Progenitor cell of endocrine pancreas (in vitro differentiated cells): Measurements from ENCODE around the gene CRIP2. TPM values are rescaled to one million over a fixed set of nuclear protein-coding genes. Genes with fewer than 3 reads are reported as not detected.

Experiments
- DNase-seq: peaks from one replicate; pipeline ENCODE4 v3.0.0; 2021; ENCODE audit warnings: low spot score; ENCODE audit not compliant: unreplicated experiment
- H3K27ac Mint-ChIP-seq: 2 replicates; pipeline ENCODE4 v1.8.0; 2021; ENCODE audit warnings: mild to moderate bottlenecking, moderate library complexity, mixed read lengths
- H3K27me3 Mint-ChIP-seq: 2 replicates; pipeline ENCODE4 v1.8.0; 2021; ENCODE audit warnings: mixed read lengths
- H3K36me3 Mint-ChIP-seq: 2 replicates; pipeline ENCODE4 v1.8.0; 2022; ENCODE audit warnings: mixed read lengths; ENCODE audit not compliant: insufficient read depth
- H3K4me1 Mint-ChIP-seq: 2 replicates; pipeline ENCODE4 v1.8.0; 2021; ENCODE audit warnings: low read depth, mixed read lengths
- H3K4me3 Mint-ChIP-seq: 2 replicates; pipeline ENCODE4 v1.8.0; 2021; ENCODE audit warnings: low read depth, mild to moderate bottlenecking, moderate library complexity, mixed read lengths
- H3K9me3 Mint-ChIP-seq: 2 replicates; pipeline ENCODE4 v1.8.0; 2021; ENCODE audit warnings: low read depth, mixed read lengths
- total RNA-seq: library from RNA; stranded (reverse); gene quantifications from 2 replicates; pipeline ENCODE4 v1.2.1, GENCODE V29; 2021
- TF ChIP-seq, protein P1 (sequence below): fragments of 200-600 bp; sonication (generic); IDR thresholded peaks from one replicate; pipeline ENCODE4 v1.5.0; 2021; ENCODE audit warnings: antibody characterized with exemption, mild to moderate bottlenecking; ENCODE audit not compliant: unreplicated experiment

Gene CRIP2
- total RNA-seq, 1 donor from 2014 or later = 19.6 TPM

DNA sequence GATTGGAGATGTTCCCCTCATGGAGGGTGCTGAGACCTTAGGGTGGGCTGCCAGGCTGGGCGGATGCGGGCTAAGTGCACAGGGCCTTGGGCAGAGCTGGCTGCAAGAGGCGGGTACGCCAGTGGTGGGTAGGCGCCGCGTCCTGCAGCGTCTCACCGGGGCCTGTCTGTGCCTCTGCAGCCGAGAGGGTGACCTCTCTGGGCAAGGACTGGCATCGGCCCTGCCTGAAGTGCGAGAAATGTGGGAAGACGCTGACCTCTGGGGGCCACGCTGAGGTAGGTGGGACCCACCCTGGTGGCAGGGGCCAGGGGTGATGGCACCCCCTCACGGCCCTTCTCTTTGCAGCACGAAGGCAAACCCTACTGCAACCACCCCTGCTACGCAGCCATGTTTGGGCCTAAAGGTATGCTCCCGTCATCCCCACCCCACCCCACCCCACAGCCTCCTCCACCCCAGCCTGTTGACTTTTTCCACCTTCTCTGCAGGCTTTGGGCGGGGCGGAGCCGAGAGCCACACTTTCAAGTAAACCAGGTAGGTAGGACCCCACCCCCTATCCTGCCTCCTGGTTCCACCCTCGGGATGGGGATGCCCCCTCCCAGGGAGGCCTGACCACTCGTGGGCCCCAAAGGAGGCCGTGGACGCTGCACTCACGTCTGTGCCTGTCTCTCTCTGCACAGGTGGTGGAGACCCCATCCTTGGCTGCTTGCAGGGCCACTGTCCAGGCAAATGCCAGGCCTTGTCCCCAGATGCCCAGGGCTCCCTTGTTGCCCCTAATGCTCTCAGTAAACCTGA, 13.6 kb downstream of the CRIP2 start:
- Mint-ChIP-seq H3K9me3 (no peaks in the 10 kb centered on the region), H3K4me3 (peak overlapping the region; percentile 44), H3K36me3 (no peaks in the 10 kb centered on the region), H3K27me3 (peaks cover 18% of the 10 kb centered on the region), H3K4me1 (peaks cover 6% of the 10 kb centered on the region), H3K27ac (no peak overlapping the region)
- DNase-seq = no peak
- TF ChIP-seq, protein P1, sequence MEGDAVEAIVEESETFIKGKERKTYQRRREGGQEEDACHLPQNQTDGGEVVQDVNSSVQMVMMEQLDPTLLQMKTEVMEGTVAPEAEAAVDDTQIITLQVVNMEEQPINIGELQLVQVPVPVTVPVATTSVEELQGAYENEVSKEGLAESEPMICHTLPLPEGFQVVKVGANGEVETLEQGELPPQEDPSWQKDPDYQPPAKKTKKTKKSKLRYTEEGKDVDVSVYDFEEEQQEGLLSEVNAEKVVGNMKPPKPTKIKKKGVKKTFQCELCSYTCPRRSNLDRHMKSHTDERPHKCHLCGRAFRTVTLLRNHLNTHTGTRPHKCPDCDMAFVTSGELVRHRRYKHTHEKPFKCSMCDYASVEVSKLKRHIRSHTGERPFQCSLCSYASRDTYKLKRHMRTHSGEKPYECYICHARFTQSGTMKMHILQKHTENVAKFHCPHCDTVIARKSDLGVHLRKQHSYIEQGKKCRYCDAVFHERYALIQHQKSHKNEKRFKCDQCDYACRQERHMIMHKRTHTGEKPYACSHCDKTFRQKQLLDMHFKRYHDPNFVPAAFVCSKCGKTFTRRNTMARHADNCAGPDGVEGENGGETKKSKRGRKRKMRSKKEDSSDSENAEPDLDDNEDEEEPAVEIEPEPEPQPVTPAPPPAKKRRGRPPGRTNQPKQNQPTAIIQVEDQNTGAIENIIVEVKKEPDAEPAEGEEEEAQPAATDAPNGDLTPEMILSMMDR = no peak

DNA sequence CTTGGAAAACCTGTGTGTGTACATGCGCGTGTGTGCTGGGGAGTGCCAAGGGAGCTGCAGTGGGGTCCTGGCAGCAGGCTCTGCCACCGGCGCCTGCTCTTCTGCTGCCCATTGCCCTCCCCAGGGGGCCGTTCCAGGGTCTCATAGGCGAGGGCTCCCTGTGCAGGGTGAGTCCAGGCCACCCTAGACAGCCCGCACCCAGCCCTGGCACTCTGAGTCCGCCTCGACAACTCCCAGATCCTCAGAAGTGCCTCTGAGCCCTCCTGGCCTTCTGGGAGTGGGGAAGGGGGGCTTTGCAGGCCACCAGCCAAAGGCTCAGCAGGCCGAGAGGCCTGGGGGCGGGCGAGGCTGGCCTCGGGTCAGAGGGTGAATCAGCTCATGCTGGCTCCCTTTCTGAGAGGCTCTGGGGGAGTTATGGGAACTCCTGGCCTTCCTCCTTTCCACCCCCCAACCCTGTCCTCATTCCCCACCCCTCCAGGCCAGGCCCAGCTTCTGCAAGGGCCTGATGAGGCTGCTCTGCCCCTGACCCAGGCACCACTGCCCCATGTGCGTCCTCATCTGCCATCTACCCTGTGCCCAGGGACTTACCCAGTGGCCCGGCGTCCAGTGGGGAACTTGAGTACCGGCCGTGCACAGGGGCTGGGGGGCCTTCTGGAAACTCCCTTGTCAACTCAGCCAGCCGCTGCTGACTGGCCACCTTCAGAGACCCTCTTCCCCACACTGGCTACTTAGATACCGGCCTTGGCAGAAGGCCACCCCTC, 14.3 kb downstream of the CRIP2 start:
- Mint-ChIP-seq H3K36me3 (no peaks in the 10 kb centered on the region), H3K27me3 (peaks cover 18% of the 10 kb centered on the region), H3K4me1 (peaks cover 6% of the 10 kb centered on the region), H3K4me3 (peak overlapping the region; percentile 73), H3K27ac (no peak overlapping the region), H3K9me3 (no peaks in the 10 kb centered on the region)
- TF ChIP-seq, protein P1 = no peak
- no peak for DNase-seq

DNA sequence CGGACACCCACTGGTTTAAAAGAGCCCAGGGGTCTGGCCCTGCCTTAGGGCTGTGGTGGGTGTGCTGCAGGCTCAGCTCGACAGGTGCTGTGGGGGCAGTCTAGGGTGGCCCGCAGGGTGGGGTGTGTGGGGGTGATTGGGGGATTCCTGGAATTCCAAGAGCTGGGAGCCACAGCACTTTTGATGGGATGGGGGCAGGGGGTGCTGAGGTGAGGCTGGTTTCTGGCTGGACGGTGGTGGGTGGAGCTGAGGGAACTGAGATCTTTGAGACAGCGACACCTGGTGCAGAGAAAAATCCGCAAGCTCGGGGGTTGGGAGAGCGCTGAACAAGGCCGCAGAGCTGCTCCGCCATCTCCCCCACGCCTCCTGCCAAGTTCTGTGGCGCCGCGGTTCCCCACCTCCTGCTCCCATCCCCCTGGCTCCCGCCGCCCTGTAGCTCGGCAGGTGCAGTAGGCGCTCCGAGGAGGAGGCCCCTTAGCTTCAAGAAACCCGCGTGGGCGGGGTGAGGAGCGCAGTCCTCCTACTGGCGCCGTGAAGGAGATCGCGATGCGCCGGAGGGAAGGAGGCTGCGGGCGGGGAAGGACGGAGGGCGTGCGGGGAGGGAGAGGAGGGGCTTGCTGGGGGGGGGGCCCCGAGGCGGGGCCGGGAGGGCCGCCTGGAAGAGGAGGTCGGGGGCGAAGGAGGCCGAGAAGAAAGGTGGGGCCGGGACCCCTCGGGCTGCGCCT, 15.1 kb downstream of the CRIP2 start:
- H3K27ac Mint-ChIP-seq = peak overlapping the region; percentile 82
- peaks cover 6% of the 10 kb centered on the region for H3K4me1 Mint-ChIP-seq
- TF ChIP-seq, protein P1 = peak; percentile 66
- peak; percentile 68 for DNase-seq
- H3K4me3 Mint-ChIP-seq = peak overlapping the region; percentile 73
- peaks cover 11% of the 10 kb centered on the region for H3K27me3 Mint-ChIP-seq
- no peaks in the 10 kb centered on the region for H3K9me3 Mint-ChIP-seq
- no peaks in the 10 kb centered on the region for H3K36me3 Mint-ChIP-seq

DNA sequence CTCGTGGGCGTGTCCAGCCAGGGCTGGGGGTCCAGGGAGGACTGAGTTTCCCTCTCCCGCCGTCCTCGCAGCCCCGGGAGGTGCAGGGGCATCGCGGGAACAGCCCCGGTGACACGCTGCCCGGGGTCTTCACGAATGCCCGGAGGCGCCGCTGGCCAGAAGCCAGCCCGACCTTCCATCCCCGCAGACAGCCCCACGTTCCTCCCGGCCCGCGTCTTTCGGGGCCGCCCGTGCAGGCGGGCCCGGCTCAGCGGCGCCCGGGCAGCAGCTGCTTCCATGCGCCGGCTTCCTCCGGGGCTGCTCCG, 15.6 kb downstream of the CRIP2 start:
- peaks cover 6% of the 10 kb centered on the region for H3K4me1 Mint-ChIP-seq
- no peak for DNase-seq
- TF ChIP-seq, protein P1 = no peak
- peaks cover 11% of the 10 kb centered on the region for H3K27me3 Mint-ChIP-seq
- no peak overlapping the region for H3K27ac Mint-ChIP-seq
- H3K9me3 Mint-ChIP-seq = no peaks in the 10 kb centered on the region
- H3K36me3 Mint-ChIP-seq = no peaks in the 10 kb centered on the region
- H3K4me3 Mint-ChIP-seq = peak overlapping the region; percentile 73
